Natural killer cell (primary cell): ENCODE measurements around the gene MXRA7. TPM values are rescaled to one million over a fixed set of nuclear protein-coding genes. Genes with fewer than 3 reads are reported as not detected.
A peak's percentile ranks its signal among the peaks of the same experiment; 100 is the strongest.
"Not testable (repeated sequence)": the region's sequence is repeated elsewhere in the genome, so short reads cannot be mapped to it uniquely, and the experiment has no call there.

Source experiments
- ATAC-seq, 3 donors: fragments of 150-1000 bp in 2 of 3; fragments of 200-7000 bp in 1 of 3; cut with Tn5 transposase; 1 replicate in 1 of 3; 2 replicates in 2 of 3; pipeline ENCODE4 v1.10.0; 2021; ENCODE audit warnings: mild to moderate bottlenecking in 2 of 3, moderate library complexity in 2 of 3
- DNase-seq, 2 donors: peaks; one replicate each; pipeline versions ENCODE4 v3.0.0 to v3.0.0-alpha.2; 2013 to 2021; ENCODE audit warnings: mixed read lengths in 1 of 2
- H3K27ac ChIP-seq: one replicate; pipeline ENCODE4 v1.5.1; 2013; ENCODE audit warnings: mild to moderate bottlenecking, low read length
- H3K27me3 ChIP-seq: one replicate; pipeline ENCODE4 v1.6.1; 2013; ENCODE audit warnings: low read length; ENCODE audit not compliant: control insufficient read depth, insufficient read depth
- H3K36me3 ChIP-seq: one replicate; pipeline ENCODE4 v1.6.1; 2013; ENCODE audit warnings: low read length; ENCODE audit not compliant: control insufficient read depth, insufficient read depth
- H3K4me1 ChIP-seq: one replicate; pipeline ENCODE4 v1.6.1; 2013; ENCODE audit warnings: low read length; ENCODE audit not compliant: control insufficient read depth, insufficient read depth
- H3K4me3 ChIP-seq: one replicate; pipeline ENCODE4 v1.5.1; 2013; ENCODE audit warnings: low read length
- H3K9me3 ChIP-seq: one replicate; pipeline ENCODE4 v1.6.1; 2013; ENCODE audit warnings: low read length; ENCODE audit not compliant: control insufficient read depth, insufficient read depth
- H3K27ac Mint-ChIP-seq, 2 donors: one replicate each; pipeline ENCODE4 v1.8.0; 2022; ENCODE audit warnings: mild to moderate bottlenecking in 2 of 2, mixed read lengths in 2 of 2, moderate library complexity in 1 of 2
- H3K27me3 Mint-ChIP-seq, 2 donors: one replicate each; pipeline ENCODE4 v1.8.0; 2022; ENCODE audit warnings: low read depth in 2 of 2, mixed read lengths in 2 of 2
- H3K36me3 Mint-ChIP-seq: one replicate; pipeline ENCODE4 v1.8.0; 2022; ENCODE audit warnings: mixed read lengths
- H3K4me1 Mint-ChIP-seq, 2 donors: one replicate each; pipeline ENCODE4 v1.8.0; 2022; ENCODE audit warnings: mixed read lengths in 2 of 2
- H3K4me3 Mint-ChIP-seq: one replicate; pipeline ENCODE4 v1.8.0; 2022; ENCODE audit warnings: mild to moderate bottlenecking, moderate library complexity, mixed read lengths
- H3K9me3 Mint-ChIP-seq, 2 donors: one replicate each; pipeline ENCODE4 v1.8.0; 2022; ENCODE audit warnings: mixed read lengths in 2 of 2
- CTCF ChIP-seq: fragments of 200-600 bp; IDR thresholded peaks from one replicate; pipeline ENCODE4 v1.8.0; 2022; ENCODE audit warnings: antibody characterized with exemption
- WGBS: methylation state at CpG from one replicate; pipeline ENCODE4 v1.1.7; 2013; ENCODE audit warnings: missing lambda C conversion rate; ENCODE audit not compliant: insufficient coverage; 5-methylcytosine and 5-hydroxymethylcytosine counted together
- intact Hi-C: fragments of 100-400 bp; cut with micrococcal nuclease; formaldehyde crosslinking; loops from one replicate; pipeline ENCODE4 v1.14.2; 2022
- total RNA-seq, 4 donors: library from RNA; stranded (reverse); fragments of 120-200 nt in 1 of 4; gene quantifications; one replicate each; pipeline versions ENCODE4 v1.2.3 to v1.2.4, GENCODE V29; 2013 to 2022

MXRA7 gene
- total RNA-seq, 3 donors from 2014 or later (not counting 1 experiment from before 2014, with no cell fraction given), result 31.6 to 47.6 (median 46.5) TPM

- Histone ChIP-seq H3K27ac (peak overlapping the region; percentile 65), H3K9me3 (no peaks in the 10 kb centered on the region), H3K4me3 (no peak overlapping the region), H3K4me1 (peaks cover 25% of the 10 kb centered on the region), H3K36me3 (no peaks in the 10 kb centered on the region), H3K27me3 (no peaks in the 10 kb centered on the region)
- Mint-ChIP-seq H3K27me3 (no peaks in the 10 kb centered on the region), H3K9me3 (no peaks in the 10 kb centered on the region), H3K4me1 (peaks cover 0 to 39% of the 10 kb centered on the region in 2 donors), H3K36me3 (no peaks in the 10 kb centered on the region), H3K27ac (peak overlapping the region in 1 of 2 donors; percentile 79), H3K4me3 (no peak overlapping the region)
- no peak for TF ChIP-seq CTCF
- 89% methylated on average over 33 of the region's 33 CpGs for WGBS
- intact Hi-C loops, result no loop called here
- DNase-seq (peak in 1 of 2 donors; percentile 56), ATAC-seq (peak; percentile 64 to 80 (median 67))
These were observed 9.9 kb downstream of the MXRA7 start for GRCh38 chr17:76700617-76701470.

- no peaks in the 10 kb centered on the region for H3K36me3 Mint-ChIP-seq
- H3K27me3 ChIP-seq, result no peaks in the 10 kb centered on the region
- no peaks in the 10 kb centered on the region for H3K27me3 Mint-ChIP-seq
- TF ChIP-seq CTCF, result no peak
- H3K36me3 ChIP-seq, result no peaks in the 10 kb centered on the region
- no peaks in the 10 kb centered on the region for H3K9me3 Mint-ChIP-seq
- peaks cover 0 to 45% of the 10 kb centered on the region in 2 donors for H3K4me1 Mint-ChIP-seq
- 87% methylated on average over 8 of the region's 8 CpGs for WGBS
- H3K4me1 ChIP-seq, result peaks cover 25% of the 10 kb centered on the region
- H3K27ac Mint-ChIP-seq, result peak overlapping the region in 1 of 2 donors; percentile 79
- intact Hi-C loops, result no loop called here
- DNase-seq (no peak), ATAC-seq (peak; percentile 28 to 32 (median 31))
- no peak overlapping the region for H3K4me3 Mint-ChIP-seq
- no peak overlapping the region for H3K4me3 ChIP-seq
- no peaks in the 10 kb centered on the region for H3K9me3 ChIP-seq
- peak overlapping the region; percentile 65 for H3K27ac ChIP-seq
These were observed 10.5 kb downstream of the MXRA7 start for GRCh38 chr17:76700270-76700616.

GRCh38 chr17:76698466-76698977 lies 12.2 kb downstream of the MXRA7 start:
- H3K27me3 Mint-ChIP-seq, H3K27ac Mint-ChIP-seq, H3K36me3 ChIP-seq, H3K4me3 ChIP-seq, H3K9me3 Mint-ChIP-seq, ATAC-seq, H3K4me3 Mint-ChIP-seq, H3K27me3 ChIP-seq, H3K9me3 ChIP-seq, DNase-seq, H3K36me3 Mint-ChIP-seq, H3K27ac ChIP-seq, intact Hi-C loops: not testable (repeated sequence)
- WGBS, result 95% methylated on average over 7 of the region's 7 CpGs
- peaks cover 25% of the 10 kb centered on the region for H3K4me1 ChIP-seq
- H3K4me1 Mint-ChIP-seq, result peaks cover 0 to 45% of the 10 kb centered on the region in 2 donors

- Histone ChIP-seq H3K36me3 (no peaks in the 10 kb centered on the region), H3K27me3 (no peaks in the 10 kb centered on the region), H3K4me3 (no peak overlapping the region), H3K4me1 (peaks cover 25% of the 10 kb centered on the region), H3K9me3 (no peaks in the 10 kb centered on the region), H3K27ac (no peak overlapping the region)
- Mint-ChIP-seq H3K36me3 (no peaks in the 10 kb centered on the region), H3K27ac (no peak overlapping the region), H3K27me3 (no peaks in the 10 kb centered on the region), H3K9me3 (no peaks in the 10 kb centered on the region), H3K4me1 (peaks cover 0 to 45% of the 10 kb centered on the region in 2 donors), H3K4me3 (no peak overlapping the region)
- no peak for DNase-seq
- TF ChIP-seq CTCF, result no peak
- intact Hi-C loops, result no loop called here
- WGBS, result 91% methylated on average over 17 of the region's 17 CpGs
- no peak for ATAC-seq
These were observed 12.9 kb downstream of the MXRA7 start for GRCh38 chr17:76697702-76698465.
